Lung (tissue), 12 donors: ENCODE measurements around the gene KLHL6. TPM values are rescaled to one million over a fixed set of nuclear protein-coding genes. Genes with fewer than 3 reads are reported as not detected.

Experiments used
- ATAC-seq: fragments of 200-7000 bp; cut with Tn5 transposase; one replicate; pipeline ENCODE4 v1.9.1; 2020; ENCODE audit warnings: moderate number of reproducible peaks; ENCODE audit not compliant: insufficient read depth, low FRiP score
- DNase-seq, 3 donors: peaks; one replicate each; pipeline ENCODE4 v3.0.0-alpha.2; 2013 to 2017
- H3K27ac ChIP-seq, 2 donors: one replicate each; pipeline ENCODE4 v1.5.1; 2013; ENCODE audit warnings: mild to moderate bottlenecking in 2 of 2, moderate library complexity in 2 of 2, control low read depth in 1 of 2, inconsistent platforms in 1 of 2, low read depth in 1 of 2, low read length in 1 of 2
- H3K27me3 ChIP-seq, 3 donors: one replicate each; pipeline ENCODE4 v1.5.1; 2013; ENCODE audit warnings: low read length in 2 of 3; ENCODE audit not compliant: control insufficient read depth in 3 of 3, insufficient read depth in 3 of 3
- H3K36me3 ChIP-seq, 4 donors: one replicate each; pipeline ENCODE4 v1.5.1; 2013; ENCODE audit warnings: low read length in 4 of 4, mild to moderate bottlenecking in 1 of 4, moderate library complexity in 1 of 4; ENCODE audit not compliant: control insufficient read depth in 4 of 4, insufficient read depth in 4 of 4
- H3K4me1 ChIP-seq, 5 donors: one replicate each; pipeline ENCODE4 v1.5.1; 2013; ENCODE audit warnings: low read length in 5 of 5, mild to moderate bottlenecking in 2 of 5, moderate library complexity in 1 of 5; ENCODE audit not compliant: control insufficient read depth in 5 of 5, insufficient read depth in 5 of 5
- H3K4me3 ChIP-seq: one replicate; pipeline ENCODE4 v1.5.1; 2013; ENCODE audit warnings: mild to moderate bottlenecking, control low read depth, moderate library complexity
- H3K9ac ChIP-seq, 2 donors: one replicate each; pipeline ENCODE4 v1.5.1; 2013; ENCODE audit warnings: low read length in 2 of 2, control low read depth in 1 of 2; ENCODE audit not compliant: insufficient read depth in 1 of 2
- H3K9me3 ChIP-seq, 4 donors: one replicate each; pipeline ENCODE4 v1.5.1; 2013; ENCODE audit warnings: low read length in 3 of 4, mild to moderate bottlenecking in 1 of 4, moderate library complexity in 1 of 4; ENCODE audit not compliant: control insufficient read depth in 4 of 4, insufficient read depth in 3 of 4
- CTCF ChIP-seq: IDR thresholded peaks from 2 replicates; pipeline ENCODE4 v1.5.1; 2012; ENCODE audit warnings: mild to moderate bottlenecking; ENCODE audit errors: control extremely low read depth, extremely low read depth
- WGBS, 2 donors: extraction: QIAGEN DNeasy Blood & Tissue Kit; methylation state at CpG; one replicate each; pipeline ENCODE4 v1.1.7; 2013; 5-methylcytosine and 5-hydroxymethylcytosine counted together
- polyA plus RNA-seq, 2 donors: library from polyadenylated mRNA; stranded (reverse); fragments of 200-250 nt; gene quantifications; one replicate each; pipeline ENCODE4 v1.2.1, GENCODE V29; 2013
- total RNA-seq, 2 donors: library from RNA; depleted of rRNA in 1 of 2; stranded (reverse); fragments of >200 nt in 1 of 2; gene quantifications; one replicate each; pipeline ENCODE4 v1.2.1, GENCODE V29; 2014 to 2021
- donor health status: control.
- donor health status: control.
- donor health status: Bipolar disorder and iron deficiency.
- donor health status: healthy.
- donor health status: DM: yes; HTN: yes; CAD: no.

Gene KLHL6
- total and polyA plus RNA-seq, 4 donors = 3.4 to 18.0 (median 14.1) TPM

DNA sequence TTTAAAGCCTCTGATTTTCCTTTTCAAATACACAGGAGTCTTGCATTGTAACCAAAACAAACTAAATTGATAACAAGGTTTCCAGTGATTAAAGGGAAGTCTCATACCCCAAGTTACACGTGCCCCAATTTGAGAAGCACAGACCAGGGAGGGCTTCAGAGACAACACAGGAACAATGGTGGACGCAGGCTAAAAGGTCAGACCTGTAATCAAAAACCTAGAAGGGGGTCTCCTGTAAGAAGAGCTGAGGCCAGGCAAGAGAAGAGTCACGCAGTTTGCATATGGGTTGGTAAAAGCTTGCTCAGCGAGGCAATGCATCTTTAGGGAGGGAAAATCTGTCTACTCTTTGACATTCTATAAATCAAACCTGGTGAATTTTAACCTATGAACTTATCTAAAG lies 68.5 kb downstream of the KLHL6 start:
- Histone ChIP-seq H3K27ac (no peak overlapping the region), H3K36me3 (peaks cover 0 to 5% (median 0%) of the 10 kb centered on the region in 4 donors), H3K4me3 (no peak overlapping the region), H3K4me1 (peaks cover 0 to 5% (median 0%) of the 10 kb centered on the region in 5 donors), H3K27me3 (no peaks in the 10 kb centered on the region), H3K9ac (no peak overlapping the region), H3K9me3 (no peaks in the 10 kb centered on the region)
- ATAC-seq (no peak), DNase-seq (no peak)
- WGBS, 2 donors = 78 to 87% methylated on average over 4 of the region's 4 CpGs
- TF ChIP-seq CTCF = no peak

- Histone ChIP-seq H3K4me3 (no peak overlapping the region), H3K9ac (no peak overlapping the region), H3K27me3 (no peaks in the 10 kb centered on the region), H3K27ac (no peak overlapping the region), H3K36me3 (peaks cover 0 to 1% (median 0%) of the 10 kb centered on the region in 4 donors), H3K9me3 (no peaks in the 10 kb centered on the region), H3K4me1 (peaks cover 0 to 5% (median 0%) of the 10 kb centered on the region in 5 donors)
- TF ChIP-seq CTCF = no peak
- 89 to 92% methylated on average over 6 of the region's 6 CpGs for WGBS, 2 donors
- no peak for ATAC-seq
- no peak for DNase-seq
Measured at GRCh38 chr3:183486472-183486871, 69.0 kb downstream of the KLHL6 start.

DNA sequence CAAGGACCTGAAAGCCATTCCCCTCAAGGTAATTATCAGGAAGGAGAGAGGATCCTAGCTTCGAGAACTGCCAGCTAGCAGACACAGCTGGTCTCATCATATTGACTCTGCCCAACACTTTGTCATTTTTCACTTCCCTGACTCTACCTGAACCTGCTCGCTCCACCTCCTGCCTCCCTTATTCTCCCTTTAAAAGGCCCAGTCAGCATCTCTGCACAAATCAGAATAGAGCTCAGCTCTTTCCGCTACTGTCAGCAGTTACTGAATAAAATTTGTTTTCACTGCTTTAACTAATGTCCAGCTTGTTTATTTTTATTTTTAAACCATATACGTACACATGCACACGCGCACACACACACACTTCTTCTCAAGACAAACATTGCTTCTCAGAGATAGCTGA lies 69.9 kb downstream of the KLHL6 start:
- ATAC-seq (no peak), DNase-seq (no peak)
- no peak for TF ChIP-seq CTCF
- H3K27me3 ChIP-seq = no peaks in the 10 kb centered on the region
- no peak overlapping the region for H3K4me3 ChIP-seq
- H3K27ac ChIP-seq = no peak overlapping the region
- H3K4me1 ChIP-seq = peaks cover 0 to 5% (median 0%) of the 10 kb centered on the region in 5 donors
- H3K9ac ChIP-seq = no peak overlapping the region
- H3K36me3 ChIP-seq = no peaks in the 10 kb centered on the region
- H3K9me3 ChIP-seq = no peaks in the 10 kb centered on the region
- 90 to 94% methylated on average over 6 of the region's 6 CpGs for WGBS, 2 donors

GRCh38 chr3:183485093-183485492 lies 70.4 kb downstream of the KLHL6 start:
- Histone ChIP-seq H3K4me1 (peaks cover 0 to 5% (median 0%) of the 10 kb centered on the region in 5 donors), H3K27me3 (no peaks in the 10 kb centered on the region), H3K4me3 (no peak overlapping the region), H3K9me3 (no peaks in the 10 kb centered on the region), H3K9ac (no peak overlapping the region), H3K27ac (no peak overlapping the region), H3K36me3 (no peaks in the 10 kb centered on the region)
- no peak for ATAC-seq
- WGBS, 2 donors = 96 to 97% methylated on average over 6 of the region's 6 CpGs
- no peak for TF ChIP-seq CTCF
- no peak for DNase-seq
